ENCODE results near the gene SAYSD1.
"Not testable (repeated sequence)": the region's sequence is repeated elsewhere in the genome, so short reads cannot be mapped to it uniquely, and the experiment has no call there.

The SAYSD1 gene, protein sequence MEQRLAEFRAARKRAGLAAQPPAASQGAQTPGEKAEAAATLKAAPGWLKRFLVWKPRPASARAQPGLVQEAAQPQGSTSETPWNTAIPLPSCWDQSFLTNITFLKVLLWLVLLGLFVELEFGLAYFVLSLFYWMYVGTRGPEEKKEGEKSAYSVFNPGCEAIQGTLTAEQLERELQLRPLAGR

DNA sequence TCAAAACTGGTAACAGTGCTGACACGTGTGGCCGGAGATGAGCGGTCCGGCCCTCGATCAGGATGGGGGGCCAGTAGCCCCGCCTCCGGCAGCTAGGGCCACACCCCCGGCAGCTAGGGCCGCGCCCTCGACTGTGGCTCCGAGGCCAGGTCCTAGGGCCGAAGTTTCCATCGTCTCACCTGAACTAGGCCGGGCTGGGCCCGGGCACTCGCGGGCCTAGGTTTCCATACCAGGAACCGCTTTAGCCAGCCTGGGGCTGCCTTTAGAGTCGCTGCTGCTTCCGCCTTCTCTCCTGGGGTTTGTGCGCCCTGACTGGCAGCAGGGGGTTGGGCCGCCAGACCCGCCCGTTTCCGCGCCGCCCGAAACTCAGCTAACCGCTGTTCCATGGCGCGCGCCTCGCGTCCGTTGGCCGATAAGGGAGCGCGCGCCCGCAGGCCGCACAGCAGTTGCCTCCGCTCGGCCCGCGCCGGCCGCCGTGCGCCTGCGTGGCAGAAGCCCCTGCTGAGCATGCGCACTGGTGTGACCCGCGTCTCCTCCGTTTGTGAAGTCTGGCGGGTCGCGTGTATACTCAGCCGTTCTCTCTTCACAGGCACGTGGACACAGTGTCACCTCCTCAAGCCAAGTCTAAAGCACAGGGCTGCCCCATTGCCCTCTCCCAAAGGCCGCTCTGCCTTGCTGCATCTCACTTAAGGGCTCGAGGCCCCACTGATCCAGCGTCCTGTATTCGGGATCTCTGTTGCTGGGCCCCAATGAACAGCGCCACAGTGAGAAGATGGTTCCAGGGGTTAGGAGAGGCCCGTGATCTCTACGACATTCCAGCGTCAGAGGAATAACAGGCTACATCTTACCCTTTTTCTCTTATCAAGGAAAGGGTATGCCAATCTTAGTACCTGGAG lies at the start of gene SAYSD1:
Gene SAYSD1 (minus strand): TSS at position 483 of the 896 bp plus-strand sequence. CDS start 97 bp downstream, at position 386.
- DNase-seq (ENCODE audit: low spot score): peak; percentile 93

DNA sequence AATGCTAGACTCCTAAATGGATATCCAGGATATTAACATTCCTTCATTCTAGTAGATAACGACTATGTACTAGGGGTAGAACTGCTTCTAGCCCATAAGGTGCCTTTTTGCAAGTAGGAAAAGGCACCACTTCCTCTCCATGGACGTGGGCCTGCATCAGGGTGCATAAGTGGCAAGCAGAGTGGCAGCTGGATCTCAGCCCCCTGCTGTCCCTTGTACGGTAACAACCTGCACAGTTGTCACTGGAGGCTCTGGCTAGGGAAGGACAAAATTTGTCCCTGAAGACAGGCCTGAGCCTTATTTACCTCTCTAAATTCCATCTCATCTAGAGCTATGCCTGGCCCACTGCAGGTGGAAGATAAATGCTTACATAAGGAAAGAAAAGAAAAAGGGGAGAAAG lies 42.5 kb upstream of the SAYSD1 start:
- no peak for DNase-seq (ENCODE audit: low spot score)

DNA sequence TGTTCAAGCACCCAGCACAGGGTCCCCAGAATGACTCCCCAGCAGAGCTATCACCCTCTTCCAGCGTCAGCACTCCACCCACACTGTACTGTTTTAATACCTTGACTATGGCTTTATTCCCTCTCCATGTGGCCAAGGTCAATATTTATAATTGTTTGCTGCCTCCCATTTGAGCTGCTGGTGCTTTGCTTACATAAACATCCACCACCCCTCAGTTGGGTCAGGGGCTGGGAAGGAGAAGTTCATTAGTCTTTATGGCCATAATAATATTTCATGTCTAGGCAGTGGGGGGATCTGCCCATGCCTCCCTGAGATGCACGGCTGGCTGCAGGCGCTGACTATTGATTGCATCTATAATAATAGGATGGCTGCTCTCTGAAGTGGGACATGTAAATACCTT lies 41.8 kb upstream of the SAYSD1 start:
- DNase-seq (ENCODE audit: low spot score): no peak

DNA sequence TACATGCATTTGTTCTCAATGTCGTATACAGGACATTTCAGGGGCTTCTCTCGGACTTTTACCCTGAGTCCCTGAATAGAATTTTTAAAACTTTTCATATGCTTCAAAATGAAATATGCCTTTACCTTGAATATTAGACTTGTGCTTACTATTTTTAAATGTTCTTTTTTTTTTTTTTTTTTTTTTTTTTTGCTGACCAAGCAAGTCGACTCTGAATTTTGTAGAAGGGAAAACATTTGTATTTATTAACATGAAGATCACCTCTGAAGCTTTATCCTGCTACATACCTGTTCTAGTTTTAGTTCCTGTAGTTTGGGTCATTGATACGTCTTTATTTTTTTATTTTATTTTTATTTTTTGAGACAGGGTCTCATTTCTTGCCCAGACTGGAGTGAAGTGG lies 39.7 kb upstream of the SAYSD1 start:
- DNase-seq (ENCODE audit: low spot score): no peak

DNA sequence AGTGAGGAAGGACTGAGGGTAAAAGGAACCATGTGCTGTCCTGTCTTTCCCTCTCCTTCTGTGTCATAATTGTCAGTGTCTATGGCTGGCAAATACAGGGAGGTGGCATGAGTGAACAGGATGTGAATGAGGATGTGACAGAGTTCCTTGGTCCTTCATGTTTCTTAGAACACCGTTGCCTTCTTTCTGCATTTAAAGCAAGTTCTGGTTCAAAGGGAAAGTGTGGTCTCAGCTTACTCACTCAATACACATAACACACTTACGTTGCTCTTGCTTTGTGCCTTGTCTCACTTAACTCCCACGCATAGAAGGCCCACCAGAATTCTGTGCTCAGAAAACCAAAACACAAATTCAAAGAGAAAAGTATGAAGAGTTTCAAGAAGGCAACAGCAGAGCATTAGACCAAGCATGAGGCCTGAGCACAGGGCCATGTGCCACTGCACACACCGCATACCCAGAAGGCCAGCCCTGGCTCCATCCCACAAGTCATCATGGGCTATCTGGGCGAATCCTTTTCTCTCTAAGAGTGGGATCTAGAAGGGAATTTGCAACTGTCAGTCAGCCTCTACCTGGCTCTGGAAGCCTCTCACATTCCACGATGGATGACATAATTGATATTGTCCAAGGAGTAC lies 38.9 kb upstream of the SAYSD1 start:
- DNase-seq (ENCODE audit: low spot score): no peak

DNA sequence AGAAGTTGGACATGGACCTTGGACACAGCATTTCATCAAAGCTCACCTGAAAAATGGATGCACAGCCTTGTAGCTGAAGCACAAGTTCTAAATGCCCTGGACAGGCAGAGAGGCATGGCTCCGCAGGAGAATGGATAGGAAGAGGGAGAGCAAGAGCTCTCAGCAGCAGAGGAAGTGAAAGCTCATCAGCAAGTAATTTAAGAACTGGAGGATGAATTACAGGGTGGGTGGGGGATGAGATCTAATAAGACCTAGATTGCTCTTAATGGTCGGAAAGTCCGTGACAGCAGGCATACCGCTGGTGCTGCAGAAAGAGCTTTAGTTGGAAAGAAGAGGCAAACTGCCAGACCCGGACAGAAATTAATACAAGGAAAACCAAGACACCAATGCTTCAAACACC lies 37.3 kb upstream of the SAYSD1 start:
- DNase-seq (ENCODE audit: low spot score): no peak

DNA sequence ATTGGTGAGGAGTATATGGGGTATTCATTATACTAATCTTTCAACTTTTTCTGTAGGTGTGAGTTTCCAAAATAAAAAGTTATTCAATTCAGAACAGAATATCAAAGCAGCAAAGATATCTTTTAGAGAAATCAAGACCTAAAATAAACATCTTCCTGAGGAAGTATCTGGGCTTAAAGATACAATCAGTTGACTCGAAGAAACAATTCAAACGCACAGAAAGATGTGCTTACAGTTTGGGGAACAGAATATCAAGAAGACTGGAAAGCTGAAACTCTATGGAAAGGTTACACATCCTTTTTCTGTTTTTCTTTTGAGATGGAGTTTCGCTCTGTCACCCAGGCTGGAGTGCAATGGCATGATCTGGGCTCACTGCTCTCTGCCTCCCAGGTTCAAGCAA lies 36.2 kb upstream of the SAYSD1 start:
- DNase-seq (ENCODE audit: low spot score): no peak

DNA sequence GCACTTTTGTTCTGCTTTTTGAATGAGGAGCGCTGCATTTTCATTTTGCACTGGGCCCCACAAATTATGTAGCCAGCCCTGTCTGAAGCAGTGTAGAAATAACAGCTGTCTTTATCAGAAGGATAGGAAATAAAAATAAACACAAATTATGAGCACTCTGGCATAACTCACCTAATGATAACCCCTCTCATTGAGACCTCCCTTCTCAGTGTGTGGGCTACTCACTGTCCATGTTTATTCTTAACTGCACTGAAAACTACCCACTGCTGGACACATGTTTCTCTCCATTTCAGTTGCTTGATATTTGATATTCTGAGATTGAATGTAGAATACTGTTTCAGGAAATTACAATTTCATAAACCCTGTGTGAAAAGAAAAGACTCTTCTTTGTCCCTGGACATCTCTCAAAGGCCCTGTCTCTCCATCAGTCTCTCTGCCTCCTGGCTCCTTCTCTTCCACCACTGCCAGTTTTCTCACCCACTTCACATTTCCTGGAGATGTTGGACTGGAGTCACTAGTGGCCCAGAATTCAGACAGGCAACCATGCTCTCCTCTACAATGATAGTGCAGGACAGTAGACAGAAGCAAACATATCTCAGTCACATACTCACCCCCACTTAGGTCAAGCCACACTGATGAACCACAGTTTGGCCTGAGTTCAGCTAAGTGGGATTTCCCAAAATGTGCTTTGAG lies 29.6 kb upstream of the SAYSD1 start:
- no peak for DNase-seq (ENCODE audit: low spot score)

DNA sequence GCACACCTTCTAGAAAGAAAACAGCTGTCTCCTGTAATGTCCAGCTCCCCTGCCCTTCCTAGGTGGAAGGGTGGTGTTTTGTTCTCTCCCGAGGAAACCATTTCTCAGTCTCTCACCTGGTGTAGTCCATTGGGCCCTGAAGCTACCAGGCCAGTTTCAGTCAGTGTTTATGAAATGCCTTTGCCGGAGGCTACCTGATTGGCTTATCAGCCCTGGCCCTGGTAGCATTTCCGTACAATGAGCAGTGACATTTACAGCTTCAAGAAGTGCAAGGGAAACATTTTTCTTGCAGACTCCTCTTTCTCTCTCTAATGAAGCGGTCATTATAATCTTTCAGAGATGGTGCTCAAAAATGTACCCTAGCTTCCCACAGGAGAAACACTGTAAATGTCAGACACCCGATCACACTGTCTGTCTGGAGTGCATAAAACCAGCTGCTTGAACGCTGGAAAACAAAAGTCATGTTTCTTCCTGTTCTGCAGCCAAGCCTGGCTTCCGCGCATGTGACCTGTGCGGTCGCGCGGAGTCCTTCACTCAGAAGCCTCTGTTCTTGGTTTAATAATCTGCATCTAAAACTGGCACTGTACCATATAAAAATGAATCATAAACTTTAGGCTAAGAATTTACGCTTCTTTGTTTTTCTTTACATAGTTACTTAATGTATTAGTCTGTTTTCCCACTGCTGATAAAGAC lies 28.4 kb upstream of the SAYSD1 start:
- no peak for DNase-seq (ENCODE audit: low spot score)

DNA sequence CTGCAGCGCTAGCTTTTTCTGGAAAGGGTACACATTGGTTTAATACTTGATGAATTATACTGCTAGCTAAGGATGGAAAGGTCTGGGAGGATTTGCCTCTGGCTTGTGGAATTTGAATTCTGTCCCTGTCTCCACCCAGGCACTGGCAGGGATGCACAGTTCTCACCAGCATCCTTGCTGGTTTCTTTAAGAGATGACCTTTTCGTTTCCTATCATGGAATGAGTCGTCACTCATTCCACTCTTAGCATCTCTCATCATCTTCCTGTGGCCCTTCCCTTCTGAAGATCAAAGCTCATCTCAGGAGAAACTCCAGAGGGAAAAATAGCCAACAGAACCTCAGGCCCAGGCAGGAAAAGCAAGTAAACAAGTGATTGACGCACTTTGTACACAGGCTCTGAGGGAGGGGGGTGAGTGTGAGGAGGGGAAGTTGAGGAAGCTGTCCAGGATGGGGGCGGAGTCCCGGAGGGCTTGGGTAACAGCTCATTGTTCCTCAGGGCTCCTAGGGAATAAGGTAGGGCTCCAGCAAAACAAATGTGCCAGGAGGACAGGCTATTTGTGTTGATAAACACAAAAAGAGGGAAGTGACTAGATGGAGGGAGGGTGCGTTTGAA lies 25.7 kb upstream of the SAYSD1 start:
- DNase-seq (ENCODE audit: low spot score): no peak

DNA sequence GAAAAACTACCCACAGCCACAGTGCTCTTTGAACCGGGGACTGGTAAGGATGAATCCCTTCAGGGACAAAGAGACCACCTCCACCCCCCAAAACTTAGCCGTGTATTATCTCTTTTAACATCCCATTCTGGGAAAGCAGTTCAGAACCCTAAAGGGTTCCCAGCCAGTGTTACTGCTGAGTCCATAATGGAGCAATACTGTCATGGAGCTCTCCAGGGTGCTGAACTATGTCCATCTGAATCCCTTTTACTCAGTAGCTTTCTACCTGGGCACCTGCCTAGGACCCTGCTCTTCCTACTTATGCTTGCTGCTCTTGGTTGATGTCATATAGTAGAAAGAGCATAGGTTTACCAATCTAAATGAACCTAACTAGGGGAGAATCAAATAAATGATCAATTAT lies 22.3 kb upstream of the SAYSD1 start:
- DNase-seq (ENCODE audit: low spot score): peak; percentile 23

DNA sequence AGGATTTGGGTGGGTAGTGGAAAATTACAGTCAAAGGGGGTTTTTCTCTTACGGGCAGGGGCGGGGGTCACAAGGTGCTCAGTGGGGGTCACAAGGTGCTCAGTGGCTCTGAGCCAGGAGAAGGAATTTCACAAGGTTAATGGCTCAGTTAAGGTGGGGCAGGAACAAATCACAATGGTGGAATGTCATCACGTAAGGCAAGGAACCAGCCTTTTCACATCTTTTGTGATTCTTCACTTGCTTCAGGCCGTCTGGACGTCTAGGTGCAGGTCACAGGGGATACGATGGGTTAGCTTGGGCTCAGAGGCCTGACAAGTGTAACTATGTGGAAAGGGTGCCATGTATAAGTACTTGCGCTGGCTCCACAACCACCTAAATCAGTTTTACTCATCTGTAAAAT lies 21.2 kb upstream of the SAYSD1 start:
- not testable (repeated sequence) for DNase-seq (ENCODE audit: low spot score)

DNA sequence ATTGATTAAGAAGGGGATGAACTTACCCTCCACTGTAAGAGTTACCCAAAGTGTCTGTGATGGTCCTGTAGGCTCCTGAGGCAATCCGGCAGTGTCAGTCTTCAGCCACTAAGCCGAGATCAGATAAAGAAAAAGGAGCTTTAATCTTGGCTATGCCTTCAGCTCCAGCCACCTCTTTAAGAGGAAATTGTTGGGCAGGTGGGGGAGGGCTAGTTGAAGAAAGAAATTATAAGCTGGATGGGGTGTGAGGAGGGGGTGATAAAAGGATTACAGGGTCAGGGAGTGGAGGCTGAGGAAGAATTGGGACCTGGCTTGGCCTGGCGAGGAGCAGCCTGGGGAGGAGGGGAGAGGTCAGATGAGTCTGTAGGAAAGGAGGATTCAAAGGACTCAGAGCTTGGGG lies 19.8 kb upstream of the SAYSD1 start:
- not testable (repeated sequence) for DNase-seq (ENCODE audit: low spot score)

DNA sequence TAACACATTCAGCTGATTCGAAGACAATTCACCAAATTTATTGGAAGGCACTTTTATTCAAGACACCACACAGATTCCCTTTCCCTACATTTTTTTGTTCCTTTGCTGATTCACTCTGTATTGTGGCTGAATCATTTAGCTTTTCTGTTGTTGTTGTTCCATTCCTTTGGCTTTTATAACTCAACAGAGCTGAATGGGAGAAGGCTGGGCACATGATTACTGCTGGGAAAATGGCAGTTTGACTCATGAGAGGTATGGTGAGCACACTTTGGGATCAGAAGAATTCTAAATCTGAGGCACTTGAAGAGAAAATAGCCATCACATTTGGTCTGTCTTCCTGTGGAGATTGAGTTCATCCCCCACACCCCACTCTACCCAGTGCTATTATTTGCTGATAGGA lies 15.7 kb upstream of the SAYSD1 start:
- DNase-seq (ENCODE audit: low spot score): no peak

DNA sequence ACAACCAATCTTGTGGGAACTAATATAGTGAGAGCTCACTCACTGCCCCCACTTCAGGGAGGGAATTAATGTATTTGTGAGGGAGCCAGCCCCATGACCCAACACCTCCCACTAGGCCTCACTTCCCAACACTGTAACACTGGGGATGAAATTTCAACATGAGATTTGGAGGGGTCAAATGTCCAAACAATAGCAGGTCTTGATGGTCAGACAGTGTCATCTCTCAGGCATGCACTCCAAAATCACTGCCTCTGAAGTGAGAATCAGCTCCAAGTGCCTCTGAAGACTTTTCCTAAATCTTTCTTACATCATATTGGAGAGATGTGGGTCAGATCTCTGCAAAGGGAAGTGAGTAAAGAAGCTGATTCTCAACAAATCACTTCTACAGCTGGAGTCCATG lies 13.8 kb upstream of the SAYSD1 start:
- DNase-seq (ENCODE audit: low spot score): no peak

DNA sequence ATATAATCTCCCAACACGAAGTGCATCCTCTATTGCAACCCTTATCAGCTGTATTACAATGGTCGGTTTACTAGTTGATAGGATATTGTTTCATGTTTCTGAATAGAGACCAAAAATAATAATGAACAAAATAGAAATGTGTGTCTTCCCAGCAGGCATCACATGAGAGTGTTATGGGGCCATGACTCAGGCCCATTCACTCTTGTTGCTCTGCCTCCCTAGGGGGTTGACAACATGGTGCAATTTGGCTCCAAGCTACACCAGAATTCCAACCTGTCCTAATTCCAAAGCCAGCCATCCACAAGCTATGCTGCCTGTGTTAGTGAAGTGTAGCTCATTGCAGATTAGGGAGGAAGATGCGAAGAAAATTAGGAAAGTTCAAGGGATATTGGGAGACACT lies 13.1 kb upstream of the SAYSD1 start:
- no peak for DNase-seq (ENCODE audit: low spot score)

DNA sequence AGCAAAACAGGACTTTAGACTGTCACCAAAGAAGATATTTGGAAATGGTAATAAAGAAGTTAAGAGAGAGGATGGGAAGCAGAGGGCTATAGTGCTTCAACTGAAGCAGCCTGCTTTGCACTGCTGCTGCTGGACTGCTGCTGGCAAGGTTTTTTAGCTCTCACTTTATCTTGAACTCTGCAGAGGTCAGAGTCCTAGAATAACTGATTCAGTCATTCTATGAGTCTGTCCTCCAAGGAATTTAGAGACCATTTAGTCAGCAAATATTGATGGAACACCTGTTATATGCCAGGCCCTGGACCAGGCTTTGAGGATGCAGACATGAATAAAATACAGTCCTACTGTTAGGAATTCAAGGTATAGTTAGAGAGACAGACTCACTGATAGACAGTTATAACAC lies 9.1 kb upstream of the SAYSD1 start:
- DNase-seq (ENCODE audit: low spot score): no peak

DNA sequence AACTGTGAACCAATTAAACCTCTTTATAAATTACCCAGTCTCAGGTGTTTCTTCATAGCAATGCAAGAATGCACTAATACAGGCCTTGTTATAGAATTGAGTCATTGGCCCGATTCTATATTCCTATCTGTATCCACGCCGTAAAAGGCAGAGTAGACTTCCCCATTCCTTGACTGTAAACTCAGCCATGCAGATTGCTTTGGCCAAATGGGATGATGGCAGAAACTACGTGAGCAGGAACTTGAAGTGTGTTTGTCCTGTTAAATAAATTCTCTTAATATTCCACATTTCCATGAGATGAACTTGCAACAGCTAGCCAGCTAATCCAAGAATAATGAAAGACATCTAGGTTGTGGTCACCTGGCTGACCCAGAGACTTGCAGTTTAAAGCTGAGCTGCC lies 3.9 kb upstream of the SAYSD1 start:
- DNase-seq (ENCODE audit: low spot score): no peak

DNA sequence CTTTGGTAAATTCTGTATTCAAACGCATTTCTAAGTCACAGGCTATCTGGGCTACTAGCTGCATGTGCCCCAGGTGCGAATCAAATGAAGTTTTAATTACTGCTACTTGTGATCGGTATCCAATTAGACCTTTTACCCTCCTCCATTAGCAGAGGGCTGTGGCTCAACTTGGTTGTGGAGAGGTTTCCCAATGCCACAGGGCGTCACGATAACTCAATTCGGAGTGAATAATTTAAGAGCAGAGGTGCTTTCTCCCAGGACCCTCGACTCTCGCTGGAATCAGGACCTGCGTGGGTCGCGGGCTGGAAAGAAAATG lies 640 bp downstream of the SAYSD1 start:
- no peak for DNase-seq (ENCODE audit: low spot score)

DNA sequence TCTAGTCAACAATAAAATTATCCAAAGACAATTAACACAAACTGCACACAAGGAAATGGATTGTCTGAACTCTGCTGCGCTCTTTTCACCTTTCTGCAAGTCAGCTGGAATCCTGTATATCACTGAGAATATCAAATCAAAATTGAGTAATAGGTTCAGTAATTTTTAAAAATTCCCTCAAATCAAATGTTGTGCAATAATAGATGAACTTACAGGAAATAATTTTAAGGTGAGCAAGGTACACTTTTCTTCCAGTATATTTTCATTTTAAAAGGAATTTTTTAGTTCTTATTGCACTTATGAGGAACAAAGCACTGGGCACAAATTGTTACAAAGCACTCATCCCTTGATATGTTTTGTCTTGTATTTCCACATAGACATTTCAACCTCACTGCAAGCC lies 1.2 kb downstream of the SAYSD1 start:
- DNase-seq (ENCODE audit: low spot score): no peak

DNA sequence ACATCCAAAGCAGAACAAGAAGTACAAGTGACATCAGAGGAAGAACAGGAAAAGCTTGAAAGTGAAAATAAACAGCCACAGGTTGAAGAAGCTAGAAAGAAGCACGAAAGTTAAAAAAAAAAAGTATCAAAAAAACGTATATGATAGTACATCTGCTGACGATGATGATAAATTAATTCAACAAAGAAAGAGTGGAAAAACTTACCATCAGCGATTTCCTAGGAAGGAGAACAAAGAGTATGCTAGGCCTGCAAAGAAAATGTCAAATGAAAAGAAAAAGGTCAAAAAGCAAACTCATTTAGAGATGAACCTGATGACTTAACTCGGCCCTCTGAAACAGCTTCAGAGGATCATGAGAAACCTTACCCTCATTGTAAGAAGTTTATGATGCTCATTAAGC lies 3.7 kb downstream of the SAYSD1 start:
- DNase-seq (ENCODE audit: low spot score): no peak
